ENCODE data around the gene UBE2G2. TPM values are rescaled to one million over a fixed set of nuclear protein-coding genes. Genes with fewer than 3 reads are reported as not detected.

UBE2G2 gene
- polyA plus RNA-seq, 1 donor from 2014 or later: 127 TPM

- H3K9ac ChIP-seq (ENCODE audit: low read length): no peak overlapping the region
- H3K36me3 ChIP-seq (ENCODE audit: insufficient read depth, low read length): no peaks in the 10 kb centered on the region
- H3F3A ChIP-seq (ENCODE audit: insufficient read depth, low read length, poor library complexity, severe bottlenecking): no peaks in the 10 kb centered on the region
- no peaks in the 10 kb centered on the region for H3K9me3 ChIP-seq (ENCODE audit: low read length)
- no peak overlapping the region for H2AFZ ChIP-seq (ENCODE audit: low read depth, low read length)
- H3K27me3 ChIP-seq (ENCODE audit: insufficient read depth, low read depth, low read length): no peaks in the 10 kb centered on the region
- H4K20me1 ChIP-seq (ENCODE audit: insufficient read depth): no peaks in the 10 kb centered on the region
- no peak for TF ChIP-seq TAF1 (IDR thresholded peaks at IDR 0.05; ENCODE audit: low read depth)
- TF ChIP-seq, protein P1, sequence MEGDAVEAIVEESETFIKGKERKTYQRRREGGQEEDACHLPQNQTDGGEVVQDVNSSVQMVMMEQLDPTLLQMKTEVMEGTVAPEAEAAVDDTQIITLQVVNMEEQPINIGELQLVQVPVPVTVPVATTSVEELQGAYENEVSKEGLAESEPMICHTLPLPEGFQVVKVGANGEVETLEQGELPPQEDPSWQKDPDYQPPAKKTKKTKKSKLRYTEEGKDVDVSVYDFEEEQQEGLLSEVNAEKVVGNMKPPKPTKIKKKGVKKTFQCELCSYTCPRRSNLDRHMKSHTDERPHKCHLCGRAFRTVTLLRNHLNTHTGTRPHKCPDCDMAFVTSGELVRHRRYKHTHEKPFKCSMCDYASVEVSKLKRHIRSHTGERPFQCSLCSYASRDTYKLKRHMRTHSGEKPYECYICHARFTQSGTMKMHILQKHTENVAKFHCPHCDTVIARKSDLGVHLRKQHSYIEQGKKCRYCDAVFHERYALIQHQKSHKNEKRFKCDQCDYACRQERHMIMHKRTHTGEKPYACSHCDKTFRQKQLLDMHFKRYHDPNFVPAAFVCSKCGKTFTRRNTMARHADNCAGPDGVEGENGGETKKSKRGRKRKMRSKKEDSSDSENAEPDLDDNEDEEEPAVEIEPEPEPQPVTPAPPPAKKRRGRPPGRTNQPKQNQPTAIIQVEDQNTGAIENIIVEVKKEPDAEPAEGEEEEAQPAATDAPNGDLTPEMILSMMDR (IDR thresholded peaks at IDR 0.05; ENCODE audit: poor library complexity, severe bottlenecking): no peak
- no peak for TF ChIP-seq REST (IDR thresholded peaks at IDR 0.05; ENCODE audit: borderline replicate concordance)
- TF ChIP-seq POLR2AphosphoS5 (IDR thresholded peaks at IDR 0.05): no peak
- TF ChIP-seq MXI1 (conservative IDR thresholded peaks at IDR 0.05; ENCODE audit: poor library complexity, severe bottlenecking): no peak
- no peak overlapping the region for H3K27ac ChIP-seq (ENCODE audit: low read length)
- H3K79me2 ChIP-seq (replicated peaks; ENCODE audit: insufficient read depth, low read length): no peaks in the 10 kb centered on the region
- H3K4me2 ChIP-seq (ENCODE audit: low read length): no peak overlapping the region
- H3K9me2 ChIP-seq (ENCODE audit: insufficient read depth, low read length): no peaks in the 10 kb centered on the region
- H3K4me3 ChIP-seq (ENCODE audit: low read length): no peak overlapping the region
Observed at GRCh38 chr21:44763451-44764318, 37.9 kb downstream of the UBE2G2 start.

- H3K9me3 ChIP-seq (ENCODE audit: low read length): no peaks in the 10 kb centered on the region
- no peaks in the 10 kb centered on the region for H3K79me2 ChIP-seq (replicated peaks; ENCODE audit: insufficient read depth, low read length)
- no peaks in the 10 kb centered on the region for H4K20me1 ChIP-seq (ENCODE audit: insufficient read depth)
- no peaks in the 10 kb centered on the region for H3F3A ChIP-seq (ENCODE audit: insufficient read depth, low read length, poor library complexity, severe bottlenecking)
- no peak overlapping the region for H2AFZ ChIP-seq (ENCODE audit: low read depth, low read length)
- no peak overlapping the region for H3K9ac ChIP-seq (ENCODE audit: low read length)
- H3K4me3 ChIP-seq (ENCODE audit: low read length): no peak overlapping the region
- no peaks in the 10 kb centered on the region for H3K27me3 ChIP-seq (ENCODE audit: insufficient read depth, low read depth, low read length)
- no peak overlapping the region for H3K4me2 ChIP-seq (ENCODE audit: low read length)
- no peaks in the 10 kb centered on the region for H3K9me2 ChIP-seq (ENCODE audit: insufficient read depth, low read length)
- no peaks in the 10 kb centered on the region for H3K36me3 ChIP-seq (ENCODE audit: insufficient read depth, low read length)
- TF ChIP-seq, protein P1 (IDR thresholded peaks at IDR 0.05; ENCODE audit: poor library complexity, severe bottlenecking): no peak
- TF ChIP-seq POLR2AphosphoS5 (IDR thresholded peaks at IDR 0.05): no peak
- no peak for TF ChIP-seq RAD21 (conservative IDR thresholded peaks at IDR 0.05)
- no peak for TF ChIP-seq EP300 (conservative IDR thresholded peaks at IDR 0.05; ENCODE audit: poor library complexity, severe bottlenecking)
- H3K27ac ChIP-seq (ENCODE audit: low read length): no peak overlapping the region
Observed at GRCh38 chr21:44763050-44763378, 38.6 kb downstream of the UBE2G2 start.

Measured in neural cell (in vitro differentiated cells).